ENCODE measurements around the gene CHMP4A. TPM values are rescaled to one million over a fixed set of nuclear protein-coding genes. Genes with fewer than 3 reads are reported as not detected.

CHMP4A gene
- total RNA-seq, 1 experiment from 2014 or later: 56.7 TPM

GRCh38 chr14:24198814-24199524 is 14.3 kb downstream of the CHMP4A start:
- Histone ChIP-seq H3K27me3 (replicated peaks; ENCODE audit: insufficient read depth, low read depth, low read length, poor library complexity) (no peaks in the 10 kb centered on the region), H3K27ac (ENCODE audit: low read depth, low read length, poor library complexity, severe bottlenecking) (no peak overlapping the region), H3K4me3 (ENCODE audit: low read depth, low read length, poor library complexity, severe bottlenecking) (no peak overlapping the region), H3K4me1 (ENCODE audit: insufficient read depth, low read length, poor library complexity, severe bottlenecking) (peaks cover 11% of the 10 kb centered on the region), H3K36me3 (ENCODE audit: insufficient read depth, low read length, poor library complexity, severe bottlenecking) (peaks cover 12% of the 10 kb centered on the region), H3K9me3 (ENCODE audit: low read depth, low read length, poor library complexity, severe bottlenecking) (no peaks in the 10 kb centered on the region)
- TF ChIP-seq EZH2 (IDR thresholded peaks at IDR 0.05; ENCODE audit: borderline replicate concordance, low read depth, low read length, poor library complexity, severe bottlenecking) (no peak), CTCF (conservative IDR thresholded peaks at IDR 0.05; ENCODE audit: low read depth, low read length) (no peak)
- intact Hi-C loops (cut with micrococcal nuclease; ENCODE audit: unreplicated experiment): no loop called here
- no peak for DNase-seq (ENCODE audit: low spot score)
- no TSS peak for BruUV-seq (replicated peaks)
- CTCF ChIA-PET: no interaction called here
- POLR2A ChIA-PET (ENCODE audit: low non-redundant PET): no interaction called here

- TF ChIP-seq EZH2 (IDR thresholded peaks at IDR 0.05; ENCODE audit: borderline replicate concordance, low read depth, low read length, poor library complexity, severe bottlenecking) (no peak), CTCF (conservative IDR thresholded peaks at IDR 0.05; ENCODE audit: low read depth, low read length) (no peak)
- intact Hi-C loops (cut with micrococcal nuclease; ENCODE audit: unreplicated experiment): no loop called here
- Histone ChIP-seq H3K36me3 (ENCODE audit: insufficient read depth, low read length, poor library complexity, severe bottlenecking) (peaks cover 20% of the 10 kb centered on the region), H3K27me3 (replicated peaks; ENCODE audit: insufficient read depth, low read depth, low read length, poor library complexity) (no peaks in the 10 kb centered on the region), H3K27ac (ENCODE audit: low read depth, low read length, poor library complexity, severe bottlenecking) (no peak overlapping the region), H3K4me1 (ENCODE audit: insufficient read depth, low read length, poor library complexity, severe bottlenecking) (peaks cover 11% of the 10 kb centered on the region), H3K4me3 (ENCODE audit: low read depth, low read length, poor library complexity, severe bottlenecking) (peak overlapping the region; percentile 7), H3K9me3 (ENCODE audit: low read depth, low read length, poor library complexity, severe bottlenecking) (no peaks in the 10 kb centered on the region)
- no peak for DNase-seq (ENCODE audit: low spot score)
- POLR2A ChIA-PET (ENCODE audit: low non-redundant PET): no interaction called here
- BruUV-seq (replicated peaks): no TSS peak
- CTCF ChIA-PET: no interaction called here
Measured at GRCh38 chr14:24197056-24197450, 16.2 kb downstream of the CHMP4A start.

- DNase-seq (ENCODE audit: low spot score): no peak
- ChIA-PET CTCF (no interaction called here), POLR2A (ENCODE audit: low non-redundant PET) (interaction anchor here (1.3 kb wide), 1 partner anchor 17 kb away, joined by 3 read pairs; the partner anchor contains the start of gene CHMP4A)
- peaks cover 11% of the 10 kb centered on the region for H3K4me1 ChIP-seq (ENCODE audit: insufficient read depth, low read length, poor library complexity, severe bottlenecking)
- H3K36me3 ChIP-seq (ENCODE audit: insufficient read depth, low read length, poor library complexity, severe bottlenecking): peaks cover 14% of the 10 kb centered on the region
- TSS peak; percentile 67 for BruUV-seq (replicated peaks)
- H3K9me3 ChIP-seq (ENCODE audit: low read depth, low read length, poor library complexity, severe bottlenecking): no peaks in the 10 kb centered on the region
- H3K27me3 ChIP-seq (replicated peaks; ENCODE audit: insufficient read depth, low read depth, low read length, poor library complexity): no peaks in the 10 kb centered on the region
- peak overlapping the region; percentile 97 for H3K27ac ChIP-seq (ENCODE audit: low read depth, low read length, poor library complexity, severe bottlenecking)
- TF ChIP-seq EZH2 (IDR thresholded peaks at IDR 0.05; ENCODE audit: borderline replicate concordance, low read depth, low read length, poor library complexity, severe bottlenecking): no peak
- no peak for TF ChIP-seq CTCF (conservative IDR thresholded peaks at IDR 0.05; ENCODE audit: low read depth, low read length)
- intact Hi-C loops (cut with micrococcal nuclease; ENCODE audit: unreplicated experiment): no loop called here
- H3K4me3 ChIP-seq (ENCODE audit: low read depth, low read length, poor library complexity, severe bottlenecking): peak overlapping the region; percentile 81
Measured at GRCh38 chr14:24196071-24197055, 16.9 kb downstream of the CHMP4A start.
